HG03103 (cell line): ENCODE measurements around the gene CALD1.

Experiments
- ATAC-seq: cut with Tn5 transposase; IDR thresholded peaks from one replicate; pipeline ENCODE4 v1.9.1; 2021; ENCODE audit warnings: low read depth; ENCODE audit not compliant: unreplicated experiment

Gene CALD1

DNA sequence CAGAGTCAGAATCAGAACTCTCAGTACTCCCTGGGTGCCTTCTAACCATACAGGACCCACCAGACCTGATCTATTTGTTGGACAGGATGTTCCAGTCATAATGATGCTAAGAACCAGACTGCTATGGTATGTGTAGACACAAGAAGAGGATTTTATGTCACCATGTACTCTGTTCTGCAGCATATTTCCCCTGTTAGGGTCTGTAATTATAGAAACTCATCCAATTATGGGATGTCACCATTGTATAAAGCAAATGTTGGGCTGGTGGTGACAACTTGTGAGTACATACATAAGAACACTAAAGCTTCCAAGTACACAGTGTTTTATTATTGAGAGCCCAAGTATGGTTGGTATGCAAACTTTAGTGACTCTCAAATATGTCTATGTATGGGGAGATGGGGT lies 139.8 kb downstream of the CALD1 start:
- peak; percentile 70 for ATAC-seq

DNA sequence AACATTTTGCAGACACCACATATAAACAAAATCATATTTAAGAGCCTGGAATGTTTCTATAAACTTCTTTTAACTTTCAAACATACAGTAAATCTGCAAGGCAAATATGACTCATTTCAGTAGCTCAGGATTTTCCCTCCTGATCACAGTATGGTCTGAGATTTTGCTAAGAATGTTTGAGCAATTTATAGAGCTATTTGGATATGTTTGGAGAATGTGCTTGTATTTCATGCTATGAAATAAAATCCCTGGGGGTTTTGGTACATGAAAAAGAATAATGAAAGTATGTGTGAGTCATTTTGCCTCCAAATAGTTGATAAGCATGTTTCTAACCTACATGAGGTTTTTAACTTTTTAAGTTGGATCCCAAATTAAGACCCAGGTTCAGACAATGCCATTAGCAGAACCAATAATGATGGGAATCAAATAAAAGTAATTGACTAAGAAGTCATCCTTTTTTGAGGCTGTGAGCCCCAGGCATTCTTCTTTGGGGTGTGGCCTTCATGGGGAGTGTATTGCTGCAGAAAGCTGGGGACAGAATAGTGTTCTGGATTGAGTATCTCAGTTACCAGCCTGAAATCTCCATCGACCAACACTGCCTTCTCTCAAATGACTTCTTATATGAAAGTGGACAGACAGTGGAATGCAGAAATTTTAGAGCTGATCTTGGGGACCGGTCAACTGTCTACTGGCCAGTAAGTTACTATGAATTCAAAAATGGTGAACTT lies 140.8 kb downstream of the CALD1 start:
- no peak for ATAC-seq

DNA sequence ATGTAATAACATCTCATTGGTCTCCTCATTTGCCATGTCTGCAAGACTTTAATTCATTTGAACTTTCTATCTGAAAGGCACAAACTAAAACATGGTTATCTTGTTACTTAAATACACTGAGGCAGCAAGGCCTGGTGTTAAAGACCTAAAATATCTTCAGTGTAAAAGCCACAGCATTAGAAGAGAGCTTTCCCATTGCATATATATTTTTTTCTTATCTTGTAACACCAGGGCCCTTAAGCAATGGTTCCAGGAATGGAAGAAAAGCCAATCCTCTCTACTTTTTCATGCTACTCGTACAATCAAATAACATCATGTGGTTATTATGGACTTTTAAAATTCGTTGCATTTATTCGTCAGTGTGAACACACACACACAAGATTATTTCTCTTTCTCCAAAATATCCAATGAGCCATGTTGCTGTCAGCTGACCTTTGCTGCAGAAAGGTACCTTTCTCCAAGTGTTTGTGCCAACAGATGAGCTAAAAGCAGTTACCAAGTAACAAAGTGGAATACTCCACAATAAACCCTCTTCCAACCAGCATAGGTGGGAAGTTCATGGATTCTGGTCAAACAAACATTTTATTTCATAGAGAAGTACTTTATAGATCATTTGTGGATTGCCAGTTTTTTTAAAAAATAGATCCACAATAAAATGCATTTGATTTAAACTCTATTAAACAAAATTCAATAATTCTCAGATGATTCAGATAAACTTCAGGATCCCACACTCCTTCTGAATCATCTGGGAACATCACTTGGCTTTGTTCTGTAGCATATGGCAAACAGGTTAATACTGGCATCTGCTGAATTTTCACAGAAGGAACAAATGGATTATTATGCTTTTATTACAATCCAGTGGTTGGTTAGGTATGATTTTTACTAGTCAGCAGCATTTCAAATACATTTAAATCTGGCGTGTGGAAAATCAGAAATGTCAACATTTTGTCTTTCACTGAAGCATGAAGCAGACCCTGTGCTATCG lies 143.6 kb downstream of the CALD1 start:
- ATAC-seq, result no peak

DNA sequence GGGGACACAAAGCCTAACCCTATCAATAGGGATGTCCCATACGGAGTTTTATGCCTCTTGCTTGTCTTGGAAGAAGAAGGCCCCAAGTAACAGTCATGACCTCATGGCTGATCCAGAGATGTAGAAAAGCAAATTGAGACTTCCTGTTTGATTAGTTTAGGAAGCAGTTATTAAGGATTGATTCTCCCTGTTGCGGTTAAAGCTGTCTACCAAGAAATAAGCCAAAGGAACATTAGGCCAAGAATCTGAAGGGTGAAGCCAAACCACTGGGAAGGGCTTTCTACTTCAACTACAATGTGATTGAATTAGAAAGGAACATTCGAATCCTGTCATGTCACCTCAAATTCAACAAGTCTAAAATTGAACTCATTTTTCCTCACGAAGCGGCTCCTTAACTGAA lies 146.3 kb downstream of the CALD1 start:
- no peak for ATAC-seq

DNA sequence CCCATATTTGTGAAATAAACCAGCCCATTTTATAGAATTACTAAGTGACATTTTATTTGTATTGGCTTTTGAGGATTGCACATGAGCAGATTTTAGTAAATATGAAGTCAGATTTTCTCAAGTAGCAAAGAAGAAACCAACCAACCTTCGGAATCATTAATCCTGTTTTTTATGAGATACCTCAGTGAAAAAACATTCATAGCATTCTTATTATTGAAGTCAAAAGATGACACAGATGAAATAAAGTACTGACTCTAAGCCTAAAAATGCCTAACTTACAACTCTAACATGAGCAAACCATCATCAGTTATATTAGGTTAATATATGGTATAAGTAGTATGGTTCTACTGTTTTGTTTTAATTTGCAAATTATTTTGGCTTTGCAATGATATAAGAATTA lies 147.0 kb downstream of the CALD1 start:
- ATAC-seq, result no peak

DNA sequence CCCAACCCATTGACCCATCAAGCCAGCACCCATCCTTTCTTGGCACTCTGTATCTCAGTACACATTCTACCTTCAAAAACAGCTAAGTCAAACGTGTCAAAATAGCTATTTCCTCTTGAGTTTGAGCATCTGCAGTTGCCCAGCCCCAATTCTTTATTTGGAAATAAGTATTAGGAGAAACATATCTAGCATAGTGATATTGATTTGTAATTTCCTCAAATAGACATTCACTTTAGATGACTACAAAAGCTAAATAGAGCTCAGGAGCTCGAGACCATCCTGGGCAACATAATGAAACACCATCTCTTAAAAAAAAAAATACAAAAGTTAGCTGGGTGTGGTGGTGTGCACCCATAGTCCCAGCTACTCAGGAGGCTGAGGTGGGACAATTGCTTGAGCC lies 147.6 kb downstream of the CALD1 start:
- no peak for ATAC-seq

DNA sequence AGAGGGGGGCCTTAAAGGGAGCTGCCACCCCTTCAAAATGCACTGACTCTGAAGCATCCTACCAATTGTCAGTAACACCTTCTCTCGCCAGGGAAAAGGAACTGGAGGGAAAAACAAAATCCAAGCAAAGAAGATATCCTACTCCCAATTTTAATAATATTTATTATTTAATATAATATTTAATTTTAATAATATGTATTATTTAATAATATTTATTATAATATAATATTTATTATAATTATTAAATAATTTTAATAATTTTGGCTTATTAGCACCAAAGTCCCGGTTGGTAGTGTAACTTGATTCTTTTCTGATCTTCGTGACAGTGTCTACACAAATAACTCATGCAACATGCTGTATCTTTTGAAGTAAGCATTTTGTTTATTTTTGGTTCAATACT lies 148.3 kb downstream of the CALD1 start:
- no peak for ATAC-seq

DNA sequence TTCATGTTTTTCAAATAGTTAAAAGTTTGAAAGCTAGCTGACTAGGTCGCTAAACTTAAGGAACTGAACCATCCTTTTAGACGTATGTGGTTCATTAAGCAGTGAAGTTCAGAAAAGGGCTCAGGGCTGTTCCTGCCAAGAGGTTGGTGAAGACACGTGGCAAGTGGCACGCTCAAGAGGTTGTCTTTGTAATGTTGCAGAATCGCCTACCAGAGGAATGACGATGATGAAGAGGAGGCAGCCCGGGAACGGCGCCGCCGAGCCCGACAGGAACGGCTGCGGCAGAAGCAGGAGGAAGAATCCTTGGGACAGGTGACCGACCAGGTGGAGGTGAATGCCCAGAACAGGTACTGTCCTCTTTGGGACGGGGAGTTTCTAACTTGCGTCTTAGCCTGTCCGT lies 149.1 kb downstream of the CALD1 start:
- ATAC-seq, result no peak

DNA sequence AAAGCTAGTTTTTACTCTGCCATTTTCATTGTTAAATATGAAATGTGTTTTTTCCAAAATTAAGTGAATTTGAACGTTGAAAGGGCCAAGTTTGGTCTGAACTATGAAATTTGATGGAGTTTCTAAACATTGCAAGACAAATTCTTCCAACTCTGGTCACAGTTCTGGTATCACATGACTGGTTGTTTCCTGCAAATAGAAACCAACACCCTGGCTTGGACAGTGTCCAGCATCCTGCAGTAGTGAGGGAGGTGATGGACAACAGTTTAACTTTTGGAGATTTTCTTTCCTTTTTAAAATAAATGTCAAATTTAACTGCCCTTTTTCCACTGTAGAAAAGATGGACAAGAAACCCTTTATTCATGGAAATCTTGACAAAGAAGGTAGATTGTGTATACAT lies 152.1 kb downstream of the CALD1 start:
- no peak for ATAC-seq

DNA sequence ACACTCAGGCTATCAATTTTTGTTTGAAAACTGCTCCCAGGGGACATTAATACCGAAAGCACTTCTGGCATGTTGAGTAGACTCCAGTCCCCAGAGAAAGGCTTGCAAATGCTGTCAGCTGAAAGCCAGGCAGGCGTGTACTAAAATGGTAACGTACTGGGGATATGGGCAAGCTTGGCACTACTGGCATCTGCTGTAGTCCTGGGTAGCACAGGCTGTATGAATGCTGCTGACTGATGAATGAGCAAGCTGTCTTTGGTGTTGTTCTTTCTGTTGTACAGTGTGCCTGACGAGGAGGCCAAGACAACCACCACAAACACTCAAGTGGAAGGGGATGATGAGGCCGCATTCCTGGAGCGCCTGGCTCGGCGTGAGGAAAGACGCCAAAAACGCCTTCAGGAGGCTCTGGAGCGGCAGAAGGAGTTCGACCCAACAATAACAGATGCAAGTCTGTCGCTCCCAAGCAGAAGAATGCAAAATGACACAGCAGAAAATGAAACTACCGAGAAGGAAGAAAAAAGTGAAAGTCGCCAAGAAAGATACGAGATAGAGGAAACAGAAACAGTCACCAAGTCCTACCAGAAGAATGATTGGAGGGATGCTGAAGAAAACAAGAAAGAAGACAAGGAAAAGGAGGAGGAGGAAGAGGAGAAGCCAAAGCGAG lies 153.4 kb downstream of the CALD1 start:
- ATAC-seq, result no peak

DNA sequence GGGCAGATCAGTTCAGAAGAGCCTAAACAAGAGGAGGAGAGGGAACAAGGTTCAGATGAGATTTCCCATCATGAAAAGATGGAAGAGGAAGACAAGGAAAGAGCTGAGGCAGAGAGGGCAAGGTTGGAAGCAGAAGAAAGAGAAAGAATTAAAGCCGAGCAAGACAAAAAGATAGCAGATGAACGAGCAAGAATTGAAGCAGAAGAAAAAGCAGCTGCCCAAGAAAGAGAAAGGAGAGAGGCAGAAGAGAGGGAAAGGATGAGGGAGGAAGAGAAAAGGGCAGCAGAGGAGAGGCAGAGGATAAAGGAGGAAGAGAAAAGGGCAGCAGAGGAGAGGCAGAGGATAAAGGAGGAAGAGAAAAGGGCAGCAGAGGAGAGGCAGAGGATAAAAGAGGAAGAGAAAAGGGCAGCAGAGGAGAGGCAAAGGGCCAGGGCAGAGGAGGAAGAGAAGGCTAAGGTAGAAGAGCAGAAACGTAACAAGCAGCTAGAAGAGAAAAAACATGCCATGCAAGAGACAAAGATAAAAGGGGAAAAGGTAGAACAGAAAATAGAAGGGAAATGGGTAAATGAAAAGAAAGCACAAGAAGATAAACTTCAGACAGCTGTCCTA lies 154.1 kb downstream of the CALD1 start:
- ATAC-seq, result no peak

DNA sequence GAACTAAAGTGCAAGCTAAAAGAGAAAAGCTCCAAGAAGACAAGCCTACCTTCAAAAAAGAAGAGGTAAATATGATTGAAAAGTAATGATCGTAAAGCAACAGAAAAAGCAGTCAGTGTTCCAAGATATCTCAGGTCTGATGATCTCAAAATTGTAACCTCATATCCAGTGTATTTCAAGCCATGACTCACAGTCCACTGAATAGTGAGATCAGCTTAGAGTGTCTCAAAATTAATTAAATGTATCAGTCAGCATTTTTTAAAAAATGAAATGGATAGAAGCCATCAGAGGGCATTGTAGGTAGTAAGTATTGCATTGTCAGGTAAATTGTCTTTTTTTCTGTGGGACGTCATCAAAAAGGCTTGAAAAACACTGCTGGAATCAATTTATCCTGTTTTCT lies 156.3 kb downstream of the CALD1 start:
- ATAC-seq, result no peak

DNA sequence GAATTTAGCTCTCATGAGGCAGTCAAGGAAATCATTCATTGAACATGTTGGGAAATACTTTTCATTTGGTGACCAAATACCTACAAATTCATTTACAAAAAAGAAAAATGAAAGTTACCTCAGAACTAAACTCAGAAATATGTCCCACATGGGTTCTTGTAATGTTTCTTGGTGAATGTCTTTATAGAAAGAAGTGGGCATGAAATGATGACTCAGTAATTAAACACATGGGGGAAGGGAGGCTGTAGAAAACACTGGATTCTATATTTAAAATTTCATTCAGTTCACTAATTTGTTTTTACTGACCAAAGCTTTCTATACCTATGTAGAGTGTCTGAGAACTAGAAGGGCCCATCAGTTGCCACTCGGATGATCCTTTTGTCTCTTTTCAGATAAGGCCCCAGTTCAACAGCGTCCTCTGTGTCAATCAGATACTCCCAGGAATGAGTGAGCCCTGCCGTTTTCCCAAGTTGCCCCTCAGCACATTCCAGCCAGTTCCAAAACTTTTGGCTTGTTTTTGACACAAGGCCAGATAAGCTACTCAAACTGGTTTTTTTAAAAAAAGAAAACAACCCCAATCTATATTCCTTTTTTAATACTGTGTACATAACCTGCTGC lies 157.6 kb downstream of the CALD1 start:
- no peak for ATAC-seq

DNA sequence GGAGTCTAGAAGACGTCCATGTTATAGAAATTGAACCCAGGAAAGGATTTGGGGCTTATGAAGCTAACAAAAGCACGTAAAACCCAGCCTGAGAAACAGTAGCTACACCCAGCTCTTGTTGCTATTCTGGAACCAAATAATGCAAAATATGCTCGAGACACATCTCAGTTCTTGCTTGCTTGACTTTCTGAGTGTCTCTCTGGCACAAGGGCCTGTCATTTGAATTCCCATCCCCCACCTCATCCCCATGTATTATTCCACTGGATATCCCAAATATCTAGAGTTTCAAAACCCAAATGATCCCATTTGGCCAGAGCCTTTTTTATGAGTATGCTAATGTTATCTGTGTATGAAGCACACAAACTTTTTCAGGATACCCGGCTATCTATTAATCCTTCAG lies 158.7 kb downstream of the CALD1 start:
- no peak for ATAC-seq

DNA sequence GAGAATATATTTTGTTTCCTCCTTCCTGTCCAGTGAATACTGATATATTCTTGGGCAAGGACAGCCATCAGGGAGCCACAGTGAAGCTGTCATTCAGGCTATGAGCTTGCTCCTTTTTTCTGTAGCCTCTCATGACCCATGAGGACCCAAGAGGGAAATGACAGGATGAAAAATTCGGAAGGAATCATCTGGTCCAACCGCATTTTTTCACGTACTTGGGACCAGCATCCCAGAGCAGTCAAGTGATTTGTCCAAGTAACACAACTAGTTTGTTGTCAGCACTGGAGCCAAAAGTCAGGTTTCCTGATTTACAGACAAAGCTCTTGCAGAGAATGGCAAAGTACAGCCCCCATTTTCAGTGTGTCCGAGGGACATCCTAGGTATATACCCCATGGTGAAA lies 159.7 kb downstream of the CALD1 start:
- ATAC-seq, result no peak

DNA sequence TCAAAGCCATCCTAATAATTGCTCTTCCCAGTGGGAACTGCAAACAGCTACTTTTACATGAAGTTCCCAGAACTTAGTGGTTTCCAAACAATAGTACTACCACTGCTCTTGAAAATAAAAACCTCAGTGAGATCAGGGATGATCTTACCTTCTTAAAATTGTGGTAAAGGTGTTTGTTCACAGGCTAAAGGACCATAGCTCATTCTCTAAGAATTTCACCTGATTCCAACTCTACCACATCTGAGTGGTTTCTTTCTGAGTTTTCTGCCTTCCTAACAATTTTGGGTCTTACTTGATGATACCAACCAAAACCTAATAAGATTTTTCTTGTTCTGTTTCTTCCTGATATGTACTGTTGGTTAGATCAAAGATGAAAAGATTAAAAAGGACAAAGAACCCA lies 161.3 kb downstream of the CALD1 start:
- ATAC-seq, result no peak

DNA sequence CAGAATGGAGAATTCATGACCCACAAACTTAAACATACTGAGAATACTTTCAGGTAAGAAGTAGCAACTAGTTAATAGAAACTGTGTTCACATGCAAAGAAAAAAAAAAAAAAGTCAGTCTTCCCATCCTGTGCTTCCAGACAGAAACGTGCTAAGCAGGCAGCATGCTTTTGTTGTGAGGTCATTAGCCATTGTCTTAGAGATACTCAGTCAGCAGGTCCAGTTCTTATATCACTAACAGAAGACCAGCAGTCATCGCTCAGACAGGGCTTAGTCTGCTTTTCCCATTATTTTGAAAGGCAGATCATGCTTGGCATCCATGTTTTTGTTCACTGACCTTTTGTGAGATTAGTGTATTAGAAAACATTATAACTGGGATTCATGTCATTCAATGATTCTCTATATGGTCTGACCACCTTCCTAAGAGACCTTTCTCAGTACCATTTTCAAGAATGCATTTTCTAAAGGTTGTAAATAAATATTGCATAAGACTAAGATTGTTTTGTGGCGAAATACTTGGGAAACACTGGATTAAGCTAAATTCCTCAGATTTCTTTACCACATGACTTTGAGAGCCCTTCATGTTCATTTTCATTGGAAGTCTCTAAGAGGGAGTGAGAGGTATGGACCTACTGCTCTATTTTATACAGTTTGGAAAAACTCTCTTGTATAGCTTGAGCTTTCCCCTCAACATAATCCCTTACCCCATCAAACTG lies 161.9 kb downstream of the CALD1 start:
- ATAC-seq, result no peak

DNA sequence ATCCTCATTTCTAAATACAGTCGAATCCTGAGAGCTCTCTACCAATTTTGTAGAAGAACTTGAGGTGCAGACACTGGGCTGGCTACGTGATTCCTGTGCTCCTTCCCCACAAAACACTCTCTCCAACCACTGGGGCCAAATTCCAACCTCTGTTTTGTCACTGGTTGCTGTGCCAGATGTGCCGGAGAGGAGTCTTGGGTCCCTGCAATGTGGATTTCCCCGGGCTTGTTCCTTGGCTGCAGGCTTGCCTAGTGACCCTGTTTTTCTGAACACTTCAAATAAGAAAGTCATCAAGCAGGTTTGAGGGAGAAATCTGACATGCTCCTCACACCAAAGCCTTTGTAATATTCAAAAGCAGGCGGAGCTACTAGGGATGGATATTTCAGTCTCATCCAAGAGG lies 162.5 kb downstream of the CALD1 start:
- no peak for ATAC-seq

DNA sequence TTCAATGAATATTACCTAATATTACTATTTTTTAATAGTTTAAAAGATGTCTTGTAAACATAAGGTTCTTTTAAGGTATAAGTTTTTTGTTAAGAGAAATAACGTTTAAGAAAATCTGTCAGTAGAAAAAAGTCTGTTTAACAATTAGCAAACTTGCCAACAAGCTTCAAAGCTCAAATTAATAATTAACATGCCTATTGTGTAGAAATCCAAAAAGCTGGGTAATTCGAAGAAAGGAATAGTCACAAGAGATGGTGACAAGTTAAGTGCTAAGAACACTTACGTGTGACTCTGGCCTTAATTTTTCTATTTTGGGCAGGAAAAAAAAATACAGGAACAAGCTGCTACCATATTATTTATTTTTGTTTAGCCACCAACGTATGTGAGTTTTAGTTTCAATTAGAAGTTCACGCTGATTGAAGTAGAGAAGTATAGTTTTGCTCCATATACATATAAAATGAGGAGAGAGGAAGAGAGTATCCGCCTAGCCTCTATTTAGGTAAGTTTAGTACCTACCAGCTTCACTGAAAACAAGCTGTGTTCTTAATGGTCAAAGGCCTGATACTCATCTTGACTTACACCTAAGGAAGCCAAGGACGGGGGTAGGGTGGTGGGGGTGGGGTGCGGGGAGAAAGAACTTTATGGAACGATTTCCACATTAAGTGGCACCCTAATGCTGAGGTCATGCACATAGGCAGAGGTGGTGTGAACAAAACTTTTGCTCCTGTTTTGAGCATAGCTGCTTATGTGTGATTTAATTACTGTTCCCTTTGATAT lies 163.4 kb downstream of the CALD1 start:
- ATAC-seq, result no peak
